ENCODE data around the gene CADPS2.

Gene CADPS2

DNA sequence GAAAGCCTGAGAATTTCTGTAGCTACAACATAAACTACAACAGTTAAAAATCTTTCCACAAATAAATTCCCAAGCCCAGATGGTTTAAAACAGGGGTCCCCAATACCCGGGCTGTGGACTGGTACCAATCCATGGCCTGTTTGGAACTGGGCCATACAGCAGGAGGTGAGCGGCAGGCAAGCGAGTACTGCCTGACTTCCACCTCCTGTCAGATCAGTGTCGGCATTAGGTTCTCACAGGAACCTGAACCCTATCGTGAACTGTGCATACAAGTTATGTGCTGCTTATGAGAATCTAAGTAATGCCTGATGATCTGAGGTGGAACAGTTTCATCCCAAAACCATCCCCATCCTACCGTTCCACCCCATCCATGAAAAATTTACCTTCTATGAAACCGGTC, 421.0 kb downstream of the CADPS2 start:
- Histone ChIP-seq H4K20me1 (ENCODE audit: insufficient read depth, low read length) (no peaks in the 10 kb centered on the region), H2AFZ (ENCODE audit: low read depth, low read length) (no peak overlapping the region), H3K27me3 (ENCODE audit: insufficient read depth, low read length, poor library complexity) (no peaks in the 10 kb centered on the region), H3K4me1 (ENCODE audit: insufficient read depth, low read length) (no peaks in the 10 kb centered on the region), H3K9ac (ENCODE audit: low read depth, low read length) (no peak overlapping the region), H3K4me3 (ENCODE audit: low read depth in 1 of 2, low read length in 2 of 2) (no peak overlapping the region), H3K9me3 (ENCODE audit: insufficient read depth, low read length, severe bottlenecking) (no peaks in the 10 kb centered on the region), H3K36me3 (ENCODE audit: insufficient read depth, low read length) (no peaks in the 10 kb centered on the region), H3K27ac (ENCODE audit: low read length) (no peak overlapping the region), H3K79me2 (ENCODE audit: insufficient read depth, low read length) (no peaks in the 10 kb centered on the region), H3K4me2 (ENCODE audit: insufficient read depth, low read length) (no peak overlapping the region)
- TF ChIP-seq, protein P1, sequence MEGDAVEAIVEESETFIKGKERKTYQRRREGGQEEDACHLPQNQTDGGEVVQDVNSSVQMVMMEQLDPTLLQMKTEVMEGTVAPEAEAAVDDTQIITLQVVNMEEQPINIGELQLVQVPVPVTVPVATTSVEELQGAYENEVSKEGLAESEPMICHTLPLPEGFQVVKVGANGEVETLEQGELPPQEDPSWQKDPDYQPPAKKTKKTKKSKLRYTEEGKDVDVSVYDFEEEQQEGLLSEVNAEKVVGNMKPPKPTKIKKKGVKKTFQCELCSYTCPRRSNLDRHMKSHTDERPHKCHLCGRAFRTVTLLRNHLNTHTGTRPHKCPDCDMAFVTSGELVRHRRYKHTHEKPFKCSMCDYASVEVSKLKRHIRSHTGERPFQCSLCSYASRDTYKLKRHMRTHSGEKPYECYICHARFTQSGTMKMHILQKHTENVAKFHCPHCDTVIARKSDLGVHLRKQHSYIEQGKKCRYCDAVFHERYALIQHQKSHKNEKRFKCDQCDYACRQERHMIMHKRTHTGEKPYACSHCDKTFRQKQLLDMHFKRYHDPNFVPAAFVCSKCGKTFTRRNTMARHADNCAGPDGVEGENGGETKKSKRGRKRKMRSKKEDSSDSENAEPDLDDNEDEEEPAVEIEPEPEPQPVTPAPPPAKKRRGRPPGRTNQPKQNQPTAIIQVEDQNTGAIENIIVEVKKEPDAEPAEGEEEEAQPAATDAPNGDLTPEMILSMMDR (IDR thresholded peaks at IDR 0.05; ENCODE audit: borderline replicate concordance, extremely low read depth, low read length, poor library complexity, severe bottlenecking) = no peak
- no peak for TF ChIP-seq EZH2 (IDR thresholded peaks at IDR 0.05; ENCODE audit: borderline replicate concordance, low read depth, low read length, severe bottlenecking)
- DNase-seq (no peak), ATAC-seq (ENCODE audit: insufficient read depth, low read depth) (no peak)

DNA sequence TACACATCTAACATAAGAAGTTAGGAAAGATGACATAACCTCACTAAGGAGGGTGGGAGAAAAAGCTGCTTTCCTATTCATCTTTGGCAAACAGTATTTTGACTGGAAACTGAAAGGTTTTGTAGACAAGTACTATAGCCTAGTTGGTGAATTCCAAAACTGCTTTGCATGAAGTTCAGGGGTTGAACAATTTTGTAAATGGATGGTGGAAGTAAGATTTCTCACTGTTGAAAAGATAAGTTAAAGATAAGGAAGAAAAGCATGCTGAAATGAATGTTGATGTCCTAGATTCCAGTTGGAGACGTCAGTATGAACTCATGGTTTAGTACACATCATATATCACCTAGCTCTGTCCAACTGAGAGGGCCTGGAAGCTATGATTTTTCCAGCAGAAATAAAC, 422.6 kb downstream of the CADPS2 start:
- H3K9ac ChIP-seq (ENCODE audit: low read depth, low read length) = no peak overlapping the region
- H3K4me3 ChIP-seq (ENCODE audit: low read depth in 1 of 2, low read length in 2 of 2) = no peak overlapping the region
- H3K36me3 ChIP-seq (ENCODE audit: insufficient read depth, low read length) = no peaks in the 10 kb centered on the region
- no peak overlapping the region for H3K4me2 ChIP-seq (ENCODE audit: insufficient read depth, low read length)
- ATAC-seq (ENCODE audit: insufficient read depth, low read depth) (no peak), DNase-seq (no peak)
- TF ChIP-seq EZH2 (IDR thresholded peaks at IDR 0.05; ENCODE audit: borderline replicate concordance, low read depth, low read length, severe bottlenecking) = no peak
- TF ChIP-seq, protein P1 (IDR thresholded peaks at IDR 0.05; ENCODE audit: borderline replicate concordance, extremely low read depth, low read length, poor library complexity, severe bottlenecking) = no peak
- no peaks in the 10 kb centered on the region for H3K79me2 ChIP-seq (ENCODE audit: insufficient read depth, low read length)
- no peak overlapping the region for H2AFZ ChIP-seq (ENCODE audit: low read depth, low read length)
- H4K20me1 ChIP-seq (ENCODE audit: insufficient read depth, low read length) = no peaks in the 10 kb centered on the region
- H3K9me3 ChIP-seq (ENCODE audit: insufficient read depth, low read length, severe bottlenecking) = no peaks in the 10 kb centered on the region
- no peak overlapping the region for H3K27ac ChIP-seq (ENCODE audit: low read length)
- no peaks in the 10 kb centered on the region for H3K4me1 ChIP-seq (ENCODE audit: insufficient read depth, low read length)
- no peaks in the 10 kb centered on the region for H3K27me3 ChIP-seq (ENCODE audit: insufficient read depth, low read length, poor library complexity)

DNA sequence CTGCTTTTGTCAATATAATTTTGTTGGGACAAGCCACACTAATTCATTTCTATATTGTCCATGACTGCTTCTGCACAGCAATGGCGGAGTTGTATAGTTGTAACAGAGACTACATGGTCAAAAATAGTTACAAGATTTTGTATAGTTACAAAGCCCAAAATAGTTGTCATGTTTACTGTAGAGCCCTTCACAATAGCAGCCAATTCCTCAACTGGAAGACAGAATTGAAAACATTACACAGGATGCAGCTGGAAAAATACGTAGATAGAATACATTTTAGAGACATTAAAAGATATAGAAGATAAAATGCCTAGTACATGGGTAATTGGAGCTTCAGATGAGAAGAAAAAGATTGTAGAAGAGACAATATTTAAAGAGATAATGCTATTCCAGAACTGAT, 425.3 kb downstream of the CADPS2 start:
- Histone ChIP-seq H3K27me3 (ENCODE audit: insufficient read depth, low read length, poor library complexity) (no peaks in the 10 kb centered on the region), H2AFZ (ENCODE audit: low read depth, low read length) (no peak overlapping the region), H3K4me3 (ENCODE audit: low read depth in 1 of 2, low read length in 2 of 2) (no peak overlapping the region), H3K4me2 (ENCODE audit: insufficient read depth, low read length) (no peak overlapping the region), H3K9ac (ENCODE audit: low read depth, low read length) (no peak overlapping the region), H3K79me2 (ENCODE audit: insufficient read depth, low read length) (no peaks in the 10 kb centered on the region), H3K9me3 (ENCODE audit: insufficient read depth, low read length, severe bottlenecking) (no peaks in the 10 kb centered on the region), H3K36me3 (ENCODE audit: insufficient read depth, low read length) (no peaks in the 10 kb centered on the region), H4K20me1 (ENCODE audit: insufficient read depth, low read length) (no peaks in the 10 kb centered on the region), H3K27ac (ENCODE audit: low read length) (no peak overlapping the region), H3K4me1 (ENCODE audit: insufficient read depth, low read length) (no peaks in the 10 kb centered on the region)
- ATAC-seq (ENCODE audit: insufficient read depth, low read depth) (no peak), DNase-seq (no peak)
- TF ChIP-seq, protein P1 (IDR thresholded peaks at IDR 0.05; ENCODE audit: borderline replicate concordance, extremely low read depth, low read length, poor library complexity, severe bottlenecking) = no peak
- TF ChIP-seq EZH2 (IDR thresholded peaks at IDR 0.05; ENCODE audit: borderline replicate concordance, low read depth, low read length, severe bottlenecking) = no peak

DNA sequence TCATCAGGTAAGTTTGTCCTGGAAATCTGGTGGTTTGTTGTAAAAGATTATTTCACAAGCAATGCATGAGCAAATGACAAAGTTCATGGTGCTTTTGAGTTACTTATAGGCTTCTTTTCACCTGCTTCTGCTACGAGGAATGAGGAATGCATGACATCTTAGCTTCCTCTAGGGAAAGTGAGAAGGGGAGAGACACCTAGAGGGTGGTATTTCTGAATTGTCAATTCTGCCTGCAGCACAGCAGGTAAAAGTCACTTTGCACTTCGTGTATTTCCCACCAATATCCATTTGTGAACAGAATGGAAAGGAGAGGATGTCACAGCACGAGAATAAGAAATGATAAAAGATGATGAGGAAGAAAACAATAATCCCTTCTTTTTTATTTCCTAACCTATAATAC, 428.3 kb downstream of the CADPS2 start:
- H3K79me2 ChIP-seq (ENCODE audit: insufficient read depth, low read length) = no peaks in the 10 kb centered on the region
- no peak for DNase-seq
- no peaks in the 10 kb centered on the region for H3K36me3 ChIP-seq (ENCODE audit: insufficient read depth, low read length)
- no peaks in the 10 kb centered on the region for H3K4me1 ChIP-seq (ENCODE audit: insufficient read depth, low read length)
- H3K27ac ChIP-seq (ENCODE audit: low read length) = no peak overlapping the region
- H4K20me1 ChIP-seq (ENCODE audit: insufficient read depth, low read length) = no peaks in the 10 kb centered on the region
- H3K4me2 ChIP-seq (ENCODE audit: insufficient read depth, low read length) = no peak overlapping the region
- H3K9me3 ChIP-seq (ENCODE audit: insufficient read depth, low read length, severe bottlenecking) = no peaks in the 10 kb centered on the region
- H3K9ac ChIP-seq (ENCODE audit: low read depth, low read length) = no peak overlapping the region
- no peak overlapping the region for H3K4me3 ChIP-seq (ENCODE audit: low read depth in 1 of 2, low read length in 2 of 2)
- no peak for ATAC-seq (ENCODE audit: insufficient read depth, low read depth)
- H2AFZ ChIP-seq (ENCODE audit: low read depth, low read length) = no peak overlapping the region
- H3K27me3 ChIP-seq (ENCODE audit: insufficient read depth, low read length, poor library complexity) = no peaks in the 10 kb centered on the region
- TF ChIP-seq, protein P1 (IDR thresholded peaks at IDR 0.05; ENCODE audit: borderline replicate concordance, extremely low read depth, low read length, poor library complexity, severe bottlenecking) = no peak
- no peak for TF ChIP-seq EZH2 (IDR thresholded peaks at IDR 0.05; ENCODE audit: borderline replicate concordance, low read depth, low read length, severe bottlenecking)
